ENCODE data around the gene CFAP410. TPM values are rescaled to one million over a fixed set of nuclear protein-coding genes. Genes with fewer than 3 reads are reported as not detected.
A peak's percentile ranks its signal among the peaks of the same experiment; 100 is the strongest.

Gene CFAP410
- total RNA-seq, 1 donor from 2014 or later = 20.2 TPM

GRCh38 chr21:44318489-44319285 is 20.5 kb downstream of the CFAP410 start:
- no peak for DNase-seq (ENCODE audit: low spot score)

- DNase-seq (ENCODE audit: low spot score) = no peak
Observed at GRCh38 chr21:44317871-44318270, 21.3 kb downstream of the CFAP410 start.

DNA sequence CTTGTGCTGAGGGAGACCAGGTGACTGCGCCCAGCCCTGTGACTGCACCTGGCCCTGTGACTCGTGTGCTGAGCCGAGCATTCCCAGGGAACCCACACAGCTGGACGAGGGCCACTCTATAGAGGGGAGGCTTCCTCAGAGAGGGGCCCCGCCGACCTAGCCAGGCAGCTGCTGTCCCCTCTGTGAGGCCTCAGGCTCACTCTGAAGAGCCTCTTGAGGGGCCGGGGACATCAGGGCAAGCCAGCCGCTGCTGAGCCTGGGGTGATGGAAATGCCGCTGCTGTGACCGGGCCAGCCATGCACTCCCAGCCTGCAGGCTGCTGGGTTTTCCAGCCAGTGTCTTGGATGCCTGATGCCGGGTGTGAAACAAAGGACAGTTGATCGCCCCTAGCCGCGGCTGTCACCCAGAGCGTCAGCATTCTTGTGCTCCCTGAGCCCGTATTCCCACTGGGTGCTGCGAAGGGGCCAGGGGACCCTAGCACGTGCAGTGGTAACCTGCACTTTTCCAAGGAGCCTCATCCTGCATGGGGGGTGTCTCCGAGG is 21.9 kb downstream of the CFAP410 start:
- no peak for DNase-seq (ENCODE audit: low spot score)

- DNase-seq (ENCODE audit: low spot score) = no peak
Observed at GRCh38 chr21:44316277-44316900, 22.8 kb downstream of the CFAP410 start.

- DNase-seq (ENCODE audit: low spot score) = no peak
Observed at GRCh38 chr21:44315691-44316203, 23.4 kb downstream of the CFAP410 start.

GRCh38 chr21:44314561-44314960 is 24.6 kb downstream of the CFAP410 start:
- no peak for DNase-seq (ENCODE audit: low spot score)

- DNase-seq (ENCODE audit: low spot score) = no peak
Observed at GRCh38 chr21:44314128-44314527, 25.1 kb downstream of the CFAP410 start.

DNA sequence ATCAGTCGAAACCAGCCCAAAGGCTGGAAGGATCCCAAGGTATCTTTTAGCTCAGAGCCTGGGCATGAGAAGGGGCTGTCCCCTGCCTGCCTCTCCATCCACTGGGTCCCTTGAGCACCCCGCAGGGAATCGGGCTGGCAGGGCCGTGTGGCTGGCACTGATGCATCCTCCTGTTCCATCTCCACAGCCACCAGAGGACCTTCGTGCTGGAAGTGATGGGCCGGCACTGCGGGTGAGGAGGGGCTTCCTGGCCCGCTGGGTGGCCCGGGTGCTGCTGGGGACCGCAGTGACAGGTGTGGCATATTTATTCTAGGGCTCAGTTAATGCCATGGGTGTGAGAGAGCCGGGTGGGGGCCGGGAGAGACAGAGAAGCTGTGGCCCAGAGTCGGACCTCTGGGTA is 25.7 kb downstream of the CFAP410 start:
- DNase-seq (ENCODE audit: low spot score) = no peak

- no peak for DNase-seq (ENCODE audit: low spot score)
Observed at GRCh38 chr21:44312716-44313115, 26.5 kb downstream of the CFAP410 start.

DNA sequence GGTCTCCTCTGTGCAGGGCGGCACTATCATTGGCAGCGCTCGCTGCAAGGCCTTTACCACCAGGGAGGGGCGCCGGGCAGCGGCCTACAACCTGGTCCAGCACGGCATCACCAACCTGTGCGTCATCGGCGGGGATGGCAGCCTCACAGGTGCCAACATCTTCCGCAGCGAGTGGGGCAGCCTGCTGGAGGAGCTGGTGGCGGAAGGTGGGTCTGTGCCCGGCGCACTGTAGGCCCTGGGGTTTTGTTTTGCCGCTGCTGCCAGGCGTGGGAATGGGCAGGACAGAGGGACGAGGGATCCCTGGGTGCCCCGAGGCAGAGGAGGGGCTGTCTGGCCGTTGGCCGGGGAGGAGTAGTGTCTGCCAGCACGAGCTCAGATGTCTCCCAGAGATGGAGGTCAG is 27.1 kb downstream of the CFAP410 start:
- DNase-seq (ENCODE audit: low spot score) = no peak

DNA sequence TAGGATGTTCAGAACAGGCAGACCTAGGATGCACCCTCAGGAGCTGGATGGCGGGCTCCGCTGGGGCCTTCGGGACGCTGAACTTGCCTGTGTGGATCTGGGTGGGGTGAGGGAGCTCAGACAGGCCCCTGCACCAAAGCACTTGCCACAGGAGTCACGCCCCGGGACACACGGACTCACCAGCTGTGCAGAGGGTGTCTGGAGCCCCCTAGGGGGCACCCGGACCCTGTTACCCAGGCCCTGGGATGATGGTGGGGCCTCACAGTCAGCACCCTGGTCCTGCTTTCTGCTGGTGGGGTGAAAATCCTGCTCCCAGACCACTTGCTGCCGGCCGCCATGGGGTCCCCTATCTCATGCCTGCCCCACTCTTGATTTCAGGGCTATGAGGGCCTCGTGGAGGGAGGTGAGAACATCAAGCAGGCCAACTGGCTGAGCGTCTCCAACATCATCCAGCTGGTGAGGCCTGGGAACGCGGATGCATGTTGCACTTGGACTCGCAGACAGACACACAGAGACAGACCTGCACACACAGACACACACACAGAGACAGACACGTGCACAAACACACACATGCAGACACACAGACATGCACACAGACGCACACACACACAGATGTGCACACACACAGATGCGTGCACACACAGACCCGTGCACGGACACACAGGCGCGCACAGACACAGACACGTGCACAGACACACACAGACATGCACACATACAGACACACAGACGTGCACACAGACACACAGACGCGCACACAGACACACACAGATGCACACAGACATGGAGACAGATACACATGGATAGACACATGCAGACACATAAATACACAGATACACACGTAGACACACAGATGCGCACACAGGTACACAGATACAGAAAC is 28.3 kb downstream of the CFAP410 start:
- DNase-seq (ENCODE audit: low spot score) = no peak

GRCh38 chr21:44306936-44307704 is 32.1 kb downstream of the CFAP410 start:
- DNase-seq (ENCODE audit: low spot score) = no peak

GRCh38 chr21:44305691-44306090 is 33.5 kb downstream of the CFAP410 start:
- no peak for DNase-seq (ENCODE audit: low spot score)

- DNase-seq (ENCODE audit: low spot score) = no peak
Observed at GRCh38 chr21:44304877-44305293, 34.3 kb downstream of the CFAP410 start.

GRCh38 chr21:44304011-44304616 is 35.1 kb downstream of the CFAP410 start:
- no peak for DNase-seq (ENCODE audit: low spot score)

DNA sequence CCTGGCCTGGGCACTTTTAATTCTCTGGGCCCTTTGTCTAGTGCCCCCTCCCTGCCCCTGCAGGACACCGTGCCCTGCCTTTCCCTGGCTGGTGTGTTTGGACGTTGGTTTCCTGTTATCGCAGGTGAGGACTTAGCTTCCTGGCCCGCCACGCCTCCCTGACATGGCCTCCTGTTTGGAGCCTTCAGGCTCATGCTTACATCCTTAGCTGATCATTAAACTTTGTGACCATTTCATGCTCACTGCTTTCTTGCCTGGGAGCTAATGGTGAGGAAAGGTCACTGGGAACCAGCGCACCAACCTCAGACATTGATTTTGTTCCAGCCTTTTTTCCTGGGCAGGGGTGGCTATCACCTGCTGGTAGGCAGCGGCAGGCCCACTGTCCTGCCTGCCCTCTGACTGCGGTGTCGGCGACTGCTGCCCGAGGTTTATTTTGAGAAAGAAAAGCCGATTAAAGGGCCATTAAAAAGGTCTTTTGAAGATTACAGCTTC is 35.7 kb downstream of the CFAP410 start:
- DNase-seq (ENCODE audit: low spot score) = peak; percentile 71

DNA sequence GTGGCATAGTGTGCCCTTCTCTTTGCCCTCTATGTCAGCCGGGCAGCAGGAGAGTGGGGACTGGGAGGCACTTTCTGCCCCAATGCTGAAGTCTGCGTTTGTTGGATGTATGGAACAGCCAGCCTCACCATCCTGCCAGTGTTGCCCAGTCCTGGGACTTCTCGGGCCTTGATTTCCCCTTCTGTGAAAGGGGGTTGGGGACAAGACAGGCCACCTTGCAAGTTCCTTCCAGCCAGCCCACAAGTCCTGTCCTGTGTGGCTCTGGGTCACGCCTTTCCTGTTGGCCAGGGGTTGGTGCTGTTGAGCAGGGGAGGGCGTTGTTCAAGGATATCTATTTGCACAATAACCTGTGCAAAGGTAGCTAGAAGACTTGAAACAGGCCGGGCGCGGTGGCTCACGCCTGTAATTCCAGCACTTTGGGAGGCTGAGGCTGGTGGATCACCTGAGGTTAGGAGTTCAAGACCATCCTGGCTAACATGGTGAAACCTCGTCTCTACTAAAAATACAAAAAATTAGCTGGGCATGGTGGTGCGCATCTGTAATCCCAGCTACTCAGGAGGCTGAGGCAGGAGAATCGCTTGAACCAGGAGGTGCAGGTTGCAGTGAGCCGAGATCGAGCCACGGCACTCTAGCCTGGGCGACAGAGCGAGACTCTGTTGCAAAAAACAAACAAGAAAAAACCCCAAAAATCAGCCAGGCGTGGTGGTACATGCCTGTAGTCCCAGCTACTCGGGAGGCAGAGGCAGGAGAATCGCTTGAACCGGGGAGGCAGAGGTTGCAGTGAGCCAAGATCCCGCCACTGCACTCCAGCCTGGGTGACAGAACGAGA is 36.4 kb downstream of the CFAP410 start:
- DNase-seq (ENCODE audit: low spot score) = peak; percentile 66

DNA sequence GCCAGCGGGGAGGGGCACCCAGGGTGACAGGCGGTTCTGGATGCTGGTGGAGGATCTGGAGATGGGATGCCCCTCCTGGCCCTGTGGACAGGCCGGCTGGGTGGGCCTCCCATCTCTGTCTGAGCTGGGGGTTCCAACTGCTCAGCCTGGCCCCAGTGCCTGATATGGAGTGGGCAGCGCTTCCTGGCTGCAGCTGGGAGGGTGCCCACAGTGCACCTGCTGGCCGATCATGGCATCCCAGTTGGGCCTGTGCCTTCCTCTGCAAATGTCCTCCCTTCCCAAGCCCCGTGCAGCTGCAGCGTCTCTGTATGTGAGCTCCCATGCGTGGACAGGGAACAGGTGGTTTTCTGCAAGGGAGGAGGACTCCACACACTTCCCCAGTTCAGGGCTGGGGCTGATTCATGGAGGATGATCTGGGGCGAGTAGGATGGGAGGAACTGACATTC is 37.2 kb downstream of the CFAP410 start:
- DNase-seq (ENCODE audit: low spot score) = no peak

GRCh38 chr21:44301141-44301540 is 38.0 kb downstream of the CFAP410 start:
- DNase-seq (ENCODE audit: low spot score) = no peak

All from ureter (tissue), 1 donor.